Endothelial cell of umbilical vein (primary cell): ENCODE results near the gene ADAP1. TPM values are rescaled to one million over a fixed set of nuclear protein-coding genes. Genes with fewer than 3 reads are reported as not detected.

Experiments used
- BruUV-seq: library from RNA; stranded (reverse); fragments of 400-500 nt; replicated peaks from 2 replicates; lab custom pipeline; 2021; lab: Mats Ljungman, UMichigan
- CTCF ChIA-PET: fragments of 300-600, 350-600 bp; sonication (Branson Sonifier 250); formaldehyde crosslinking; loops from one replicate; lab custom pipeline; 2021; ENCODE audit warnings: antibody characterized with exemption, inconsistent platforms; lab: Charles Lee
- POLR2A ChIA-PET: fragments of 300-600, 350-600 bp; sonication (Branson Sonifier 250); formaldehyde crosslinking; loops from one replicate; lab custom pipeline; 2021; ENCODE audit warnings: antibody characterized with exemption, inconsistent platforms; lab: Charles Lee
- DNase-seq: peaks from one replicate; pipeline ENCODE4 v3.0.0-alpha.2; 2011; ENCODE audit warnings: low read depth, low spot score
- FAIRE-seq: peaks from 2 replicates; lab custom pipeline; 2011; peaks lifted over from hg19 to GRCh38; lab: Jason Lieb, UNC
- H2AFZ ChIP-seq: 2 replicates; pipeline ENCODE4 v1.6.0; 2012; ENCODE audit warnings: low read depth, low read length, control low read depth, inconsistent platforms
- H3K27ac ChIP-seq: 2 replicates; pipeline ENCODE4 v1.5.1; 2011; ENCODE audit warnings: low read depth, mild to moderate bottlenecking, control low read depth, low read length, moderate library complexity; ENCODE audit not compliant: insufficient read depth
- H3K27me3 ChIP-seq, 2 experiments: 2 replicates each; pipeline versions ENCODE4 v1.6.0 to v1.6.1; 2011; ENCODE audit warnings: low read length in 2 of 2, mixed read lengths in 1 of 2; ENCODE audit not compliant: control insufficient read depth in 2 of 2, insufficient read depth in 2 of 2
- H3K36me3 ChIP-seq, 2 experiments: 2 replicates in 1 of 2; 3 replicates in 1 of 2; pipeline ENCODE4 v1.5.1; 2011; ENCODE audit warnings: low read length in 2 of 2, mild to moderate bottlenecking in 1 of 2, moderate library complexity in 1 of 2; ENCODE audit not compliant: control insufficient read depth in 2 of 2, insufficient read depth in 2 of 2; ENCODE audit errors: extremely low read depth in 1 of 2
- H3K4me1 ChIP-seq: 3 replicates; pipeline ENCODE4 v1.5.1; 2011; ENCODE audit warnings: mild to moderate bottlenecking, low read length; ENCODE audit not compliant: control insufficient read depth, insufficient read depth; ENCODE audit errors: extremely low read depth
- H3K4me2 ChIP-seq: 2 replicates; pipeline ENCODE4 v1.6.1; 2011; ENCODE audit warnings: low read length, control low read depth, mixed read lengths; ENCODE audit not compliant: insufficient read depth
- H3K4me3 ChIP-seq, 3 experiments: fragments of 200-600 bp in 1 of 3; sonication (generic), shearing (Covaris generic) in 1 of 3; replicated peaks in 1 of 3; 2 replicates each; pipeline ENCODE4 v1.5.1; 2011 to 2016; ENCODE audit warnings: control low read depth in 3 of 3, low read length in 3 of 3, mild to moderate bottlenecking in 2 of 3, inconsistent platforms in 1 of 3, low read depth in 1 of 3, moderate library complexity in 1 of 3; ENCODE audit not compliant: insufficient read depth in 1 of 3
- H3K79me2 ChIP-seq: 2 replicates; pipeline ENCODE4 v1.6.0; 2012; ENCODE audit warnings: low read length, inconsistent platforms; ENCODE audit not compliant: control insufficient read depth, insufficient read depth
- H3K9ac ChIP-seq: replicated peaks from 2 replicates; pipeline ENCODE3; 2011; ENCODE audit warnings: low read length, control low read depth; ENCODE audit not compliant: insufficient read depth; ENCODE audit errors: extremely low read depth
- H3K9me1 ChIP-seq: replicated peaks from 3 replicates; pipeline ENCODE4 v1.6.0; 2011; ENCODE audit warnings: mild to moderate bottlenecking, low read length; ENCODE audit not compliant: control insufficient read depth, insufficient read depth; ENCODE audit errors: extremely low read depth
- H3K9me3 ChIP-seq: replicated peaks from 2 replicates; pipeline ENCODE4 v1.5.1; 2012; ENCODE audit warnings: low read length, inconsistent platforms; ENCODE audit not compliant: control insufficient read depth, insufficient read depth
- H4K20me1 ChIP-seq: replicated peaks from 2 replicates; pipeline ENCODE3; 2011; ENCODE audit warnings: mild to moderate bottlenecking, low read length; ENCODE audit not compliant: control insufficient read depth, insufficient read depth; ENCODE audit errors: extremely low read depth
- EZH2 ChIP-seq: IDR thresholded peaks from 2 replicates; pipeline ENCODE4 v1.6.1; 2012; ENCODE audit warnings: borderline replicate concordance, low read depth, mild to moderate bottlenecking, moderate library complexity, low read length, inconsistent platforms; ENCODE audit not compliant: severe bottlenecking
- FOS ChIP-seq: IDR thresholded peaks from 2 replicates; pipeline ENCODE4 v1.6.1; 2011; ENCODE audit warnings: mild to moderate bottlenecking, low read length, moderate library complexity, borderline replicate concordance; ENCODE audit not compliant: insufficient read depth
- GATA2 ChIP-seq: IDR thresholded peaks from 2 replicates; pipeline ENCODE4 v1.7.0; 2011; ENCODE audit warnings: low read depth, mild to moderate bottlenecking, moderate library complexity, mixed read lengths, low read length; ENCODE audit not compliant: insufficient read length, insufficient read depth
- JUN ChIP-seq: IDR thresholded peaks from 2 replicates; pipeline ENCODE4 v1.6.1; 2011; ENCODE audit warnings: borderline replicate concordance, low read depth; ENCODE audit not compliant: insufficient read length, insufficient read depth
- MYC ChIP-seq: IDR thresholded peaks from one replicate; pipeline ENCODE4 v1.6.1; 2011; ENCODE audit warnings: mild to moderate bottlenecking, low read depth, low read length
- POLR2A ChIP-seq: IDR thresholded peaks from 2 replicates; pipeline ENCODE4 v1.6.1; 2012; ENCODE audit warnings: low read depth, mild to moderate bottlenecking, control low read depth, low read length
- POLR2AphosphoS5 ChIP-seq: IDR thresholded peaks from 2 replicates; pipeline ENCODE4 v1.6.1; 2012; ENCODE audit warnings: low read depth, mild to moderate bottlenecking, control low read depth, low read length, moderate library complexity; ENCODE audit not compliant: insufficient read depth
- dilution Hi-C: fragments of 300-500 bp; cut with MboI; formaldehyde crosslinking; loops from one replicate; pipeline ENCODE4 v1.15.0; 2019; ENCODE audit warnings: low sequenced_read_pairs; ENCODE audit not compliant: extremely low pct_ligation_motif_present
- intact Hi-C: fragments of 100-400 bp; cut with micrococcal nuclease; formaldehyde crosslinking; loops from one replicate; pipeline ENCODE4 v1.10.0; 2022
- polyA plus RNA-seq, 4 experiments: library from polyadenylated mRNA; depleted of rRNA in 3 of 4; stranded (reverse) in 3 of 4; unstranded in 1 of 4; fragments of >200 nt; gene quantifications; 2 replicates each; pipeline versions ENCODE4 v1.2.1 to v1.2.3, GENCODE V29; 2011 to 2012; ENCODE audit warnings: missing spikeins in 1 of 4
- total RNA-seq: library from RNA; stranded (reverse); gene quantifications from 2 replicates; pipeline ENCODE4 v1.2.3, GENCODE V29; 2021
- TF ChIP-seq, protein P1 (sequence below): IDR thresholded peaks from 2 replicates; pipeline ENCODE4 v1.6.1; 2011; ENCODE audit not compliant: insufficient read depth, insufficient read length
- TF ChIP-seq, protein P2 (sequence below), 2 donors: IDR thresholded peaks; 1 replicate in 1 of 2; 2 replicates in 1 of 2; pipeline ENCODE4 v1.5.1; 2011; ENCODE audit warnings: low read length in 2 of 2, mild to moderate bottlenecking in 2 of 2, moderate library complexity in 2 of 2, control low read depth in 1 of 2, inconsistent platforms in 1 of 2, low read depth in 1 of 2; ENCODE audit not compliant: insufficient read depth in 1 of 2; ENCODE audit errors: extremely low read depth in 1 of 2

Gene ADAP1
- total and polyA plus RNA-seq, 2 donors (not counting 3 experiments of a cell fraction or from before 2014, with no cell fraction given): 0.49 to 0.58 TPM

DNA sequence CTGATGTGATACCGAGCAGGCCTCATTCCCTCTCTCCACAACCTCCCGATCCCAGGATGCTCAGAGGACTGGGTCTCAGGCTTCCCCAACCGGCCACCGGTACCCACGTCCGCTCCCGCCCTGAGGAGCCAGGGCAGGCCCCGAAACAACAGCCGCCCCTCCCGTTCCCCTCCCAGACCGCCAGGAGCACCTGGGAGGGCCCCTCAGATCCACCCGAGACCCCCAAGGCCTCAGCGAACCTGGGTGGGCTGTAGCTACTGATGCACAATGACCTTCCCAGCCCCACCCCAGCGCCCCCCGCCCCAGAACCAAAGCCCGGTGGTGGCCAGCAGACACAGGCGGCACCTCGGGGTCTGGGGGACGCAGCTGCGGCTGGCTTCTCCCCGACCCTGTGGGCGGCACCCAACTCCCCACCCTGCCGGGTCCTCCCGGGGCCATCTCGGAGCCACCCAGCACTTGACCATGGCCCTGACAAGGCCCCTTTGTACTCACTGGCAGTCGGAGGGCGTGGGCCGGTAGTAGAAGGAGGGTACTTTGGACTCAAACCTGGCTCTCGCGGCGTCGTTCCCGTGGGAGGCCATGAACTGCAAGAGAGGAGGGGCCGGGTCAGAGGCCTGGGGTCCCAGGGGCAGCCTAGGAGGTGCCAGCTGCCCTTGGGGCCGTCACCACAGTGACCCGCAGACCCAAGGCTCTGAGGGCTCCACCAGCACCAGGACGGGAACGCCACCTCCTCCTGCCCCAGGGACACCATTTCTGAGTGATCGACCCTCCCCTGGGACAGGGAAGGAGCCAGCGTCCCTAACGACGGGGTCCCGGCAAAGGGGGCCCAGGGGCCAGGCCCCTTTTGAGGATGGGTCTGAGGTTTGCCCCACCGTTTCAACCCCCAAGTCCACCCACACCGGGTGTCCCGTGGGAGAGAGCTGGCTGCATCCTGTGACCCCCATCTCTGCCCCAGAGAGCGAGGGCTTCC is 28.1 kb downstream of the ADAP1 start:
- Histone ChIP-seq H2AFZ (no peak overlapping the region), H3K27ac (no peak overlapping the region), H3K36me3 (no peaks in the 10 kb centered on the region), H3K9ac (no peak overlapping the region), H3K9me1 (no peaks in the 10 kb centered on the region), H4K20me1 (no peaks in the 10 kb centered on the region), H3K4me2 (no peak overlapping the region), H3K4me1 (peaks cover 11% of the 10 kb centered on the region), H3K9me3 (no peaks in the 10 kb centered on the region), H3K27me3 (no peaks in the 10 kb centered on the region), H3K79me2 (no peaks in the 10 kb centered on the region), H3K4me3 (no peak overlapping the region)
- DNase-seq (no peak), FAIRE-seq (no peak)
- TF ChIP-seq JUN (no peak), FOS (no peak), POLR2A (no peak), MYC (no peak), EZH2 (no peak), POLR2AphosphoS5 (no peak), GATA2 (no peak)
- TF ChIP-seq, protein P1, sequence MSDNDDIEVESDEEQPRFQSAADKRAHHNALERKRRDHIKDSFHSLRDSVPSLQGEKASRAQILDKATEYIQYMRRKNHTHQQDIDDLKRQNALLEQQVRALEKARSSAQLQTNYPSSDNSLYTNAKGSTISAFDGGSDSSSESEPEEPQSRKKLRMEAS: no peak
- TF ChIP-seq, protein P2, sequence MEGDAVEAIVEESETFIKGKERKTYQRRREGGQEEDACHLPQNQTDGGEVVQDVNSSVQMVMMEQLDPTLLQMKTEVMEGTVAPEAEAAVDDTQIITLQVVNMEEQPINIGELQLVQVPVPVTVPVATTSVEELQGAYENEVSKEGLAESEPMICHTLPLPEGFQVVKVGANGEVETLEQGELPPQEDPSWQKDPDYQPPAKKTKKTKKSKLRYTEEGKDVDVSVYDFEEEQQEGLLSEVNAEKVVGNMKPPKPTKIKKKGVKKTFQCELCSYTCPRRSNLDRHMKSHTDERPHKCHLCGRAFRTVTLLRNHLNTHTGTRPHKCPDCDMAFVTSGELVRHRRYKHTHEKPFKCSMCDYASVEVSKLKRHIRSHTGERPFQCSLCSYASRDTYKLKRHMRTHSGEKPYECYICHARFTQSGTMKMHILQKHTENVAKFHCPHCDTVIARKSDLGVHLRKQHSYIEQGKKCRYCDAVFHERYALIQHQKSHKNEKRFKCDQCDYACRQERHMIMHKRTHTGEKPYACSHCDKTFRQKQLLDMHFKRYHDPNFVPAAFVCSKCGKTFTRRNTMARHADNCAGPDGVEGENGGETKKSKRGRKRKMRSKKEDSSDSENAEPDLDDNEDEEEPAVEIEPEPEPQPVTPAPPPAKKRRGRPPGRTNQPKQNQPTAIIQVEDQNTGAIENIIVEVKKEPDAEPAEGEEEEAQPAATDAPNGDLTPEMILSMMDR (IDR thresholded peaks at IDR 0.05; ENCODE audit: extremely low read depth in 1 of 2, insufficient read depth in 1 of 2, low read depth in 1 of 2, low read length in 2 of 2): no peak
- intact Hi-C loops (no loop called here), dilution Hi-C loops (no loop called here)
- ChIA-PET POLR2A (no interaction called here), CTCF (no interaction called here)
- no TSS peak for BruUV-seq
